GM23338 (cell line): ENCODE measurements around the gene FDXR. TPM values are rescaled to one million over a fixed set of nuclear protein-coding genes. Genes with fewer than 3 reads are reported as not detected.

Experiments used
- ATAC-seq: fragments of 200-7000 bp; cut with Tn5 transposase; 3 replicates; pipeline ENCODE4 v1.9.1; 2020
- DNase-seq: peaks from one replicate; pipeline ENCODE4 v3.0.0-alpha.2; 2015; ENCODE audit warnings: low spot score
- H2AFZ ChIP-seq: fragments of 200-600 bp; sonication (generic); 2 replicates; pipeline ENCODE4 v1.8.0; 2016; ENCODE audit warnings: antibody characterized with exemption, mild to moderate bottlenecking, moderate library complexity
- H3F3A ChIP-seq: fragments of 200-600 bp; sonication (generic); replicated peaks from 2 replicates; pipeline ENCODE4 v1.8.0; 2017; ENCODE audit warnings: antibody characterized with exemption, mixed run types, low read depth
- H3K27ac ChIP-seq: fragments of 200-600 bp; sonication (generic); 2 replicates; pipeline ENCODE4 v1.6.1; 2016; ENCODE audit warnings: low read depth
- H3K27me3 ChIP-seq: fragments of 200-600 bp; sonication (generic); 2 replicates; pipeline ENCODE4 v1.8.0; 2016; ENCODE audit warnings: mild to moderate bottlenecking, mixed run types, moderate library complexity; ENCODE audit not compliant: insufficient read depth
- H3K36me3 ChIP-seq: fragments of 200-600 bp; sonication (generic); 2 replicates; pipeline ENCODE4 v1.8.0; 2016; ENCODE audit warnings: mild to moderate bottlenecking; ENCODE audit not compliant: insufficient read depth
- H3K4me1 ChIP-seq: fragments of 200-600 bp; sonication (generic); 2 replicates; pipeline ENCODE4 v1.8.0; 2016; ENCODE audit warnings: mild to moderate bottlenecking, moderate library complexity; ENCODE audit not compliant: insufficient read depth
- H3K4me2 ChIP-seq: fragments of 200-600 bp; sonication (generic); 2 replicates; pipeline ENCODE4 v1.7.1; 2017; ENCODE audit warnings: mixed run types
- H3K4me3 ChIP-seq: fragments of 200-600 bp; sonication (generic); 2 replicates; pipeline ENCODE4 v1.6.1; 2016; ENCODE audit warnings: mixed run types
- H3K79me2 ChIP-seq: fragments of 200-600 bp; sonication (generic); replicated peaks from 2 replicates; pipeline ENCODE4 v1.8.0; 2017; ENCODE audit warnings: mild to moderate bottlenecking; ENCODE audit not compliant: insufficient read depth
- H3K9me2 ChIP-seq: fragments of 200-600 bp; sonication (generic); 2 replicates; pipeline ENCODE4 v1.8.0; 2017; ENCODE audit not compliant: insufficient read depth
- H4K20me1 ChIP-seq: fragments of 200-600 bp; sonication (generic); replicated peaks from 2 replicates; pipeline ENCODE4 v1.8.0; 2017; ENCODE audit warnings: mild to moderate bottlenecking; ENCODE audit not compliant: insufficient read depth
- H3K27ac Mint-ChIP-seq: 2 replicates; pipeline ENCODE4 v1.8.0; 2020; ENCODE audit warnings: inconsistent platforms, mild to moderate bottlenecking, moderate library complexity, mixed read lengths
- H3K27me3 Mint-ChIP-seq: 3 replicates; pipeline ENCODE4 v1.8.0; 2022; ENCODE audit warnings: low read depth, mild to moderate bottlenecking, moderate library complexity, mixed read lengths, inconsistent platforms; ENCODE audit not compliant: insufficient read depth, poor library complexity
- H3K36me3 Mint-ChIP-seq: 3 replicates; pipeline ENCODE4 v1.8.0; 2021; ENCODE audit warnings: low read depth, mild to moderate bottlenecking, inconsistent platforms, moderate library complexity, mixed read lengths
- H3K4me1 Mint-ChIP-seq: 3 replicates; pipeline ENCODE4 v1.8.0; 2020; ENCODE audit warnings: mild to moderate bottlenecking, inconsistent platforms, mixed read lengths
- H3K4me3 Mint-ChIP-seq: 3 replicates; pipeline ENCODE4 v1.8.0; 2021; ENCODE audit warnings: moderate library complexity, mild to moderate bottlenecking, inconsistent platforms, mixed read lengths
- H3K9me3 Mint-ChIP-seq: 3 replicates; pipeline ENCODE4 v1.8.0; 2020; ENCODE audit warnings: moderate library complexity, mild to moderate bottlenecking, inconsistent platforms, mixed read lengths
- CREB1 ChIP-seq: fragments of 250-450 bp; sonication (Bioruptor Pico); IDR thresholded peaks from 2 replicates; pipeline ENCODE4 v1.5.0; 2020; ENCODE audit warnings: low read depth, mild to moderate bottlenecking, moderate library complexity
- ETS1 ChIP-seq: IDR thresholded peaks from 2 replicates; pipeline ENCODE4 v1.6.1; 2016; ENCODE audit warnings: antibody characterized with exemption
- EZH2 ChIP-seq: fragments of 200-600 bp; sonication (generic); IDR thresholded peaks from one replicate; pipeline ENCODE4 v1.8.0; 2017; ENCODE audit warnings: antibody characterized with exemption, mild to moderate bottlenecking, low read depth; ENCODE audit not compliant: unreplicated experiment
- JUNB ChIP-seq: IDR thresholded peaks from one replicate; pipeline ENCODE4 v1.6.1; 2016; ENCODE audit warnings: antibody characterized with exemption; ENCODE audit not compliant: unreplicated experiment
- NANOG ChIP-seq: IDR thresholded peaks from 2 replicates; pipeline ENCODE4 v1.6.1; 2016; ENCODE audit warnings: antibody characterized with exemption, borderline replicate concordance
- POLR2AphosphoS5 ChIP-seq: IDR thresholded peaks from 2 replicates; pipeline ENCODE4 v1.6.1; 2016; ENCODE audit warnings: antibody characterized with exemption, low read depth
- STAT1 ChIP-seq: IDR thresholded peaks from one replicate; pipeline ENCODE4 v1.6.1; 2016; ENCODE audit warnings: antibody characterized with exemption; ENCODE audit not compliant: unreplicated experiment
- ZNF114 ChIP-seq: fragments of 250-450 bp; sonication (Bioruptor Pico); IDR thresholded peaks from 2 replicates; pipeline ENCODE4 v1.5.0; 2020; ENCODE audit warnings: mild to moderate bottlenecking, moderate library complexity
- ZNF331 ChIP-seq: fragments of 250-450 bp; sonication (Bioruptor Pico); IDR thresholded peaks from 2 replicates; pipeline ENCODE4 v1.5.0; 2020; ENCODE audit warnings: low read depth, mild to moderate bottlenecking, moderate library complexity
- ZNF462 ChIP-seq: fragments of 250-450 bp; sonication (Bioruptor Pico); IDR thresholded peaks from 2 replicates; pipeline ENCODE4 v1.5.0; 2020; ENCODE audit warnings: mild to moderate bottlenecking, moderate library complexity
- polyA plus RNA-seq: library from polyadenylated mRNA; unstranded; fragments of >200 nt; fragmentation: Nextera tagmentation; extraction: Ambion mirVana; gene quantifications from 2 replicates; pipeline ENCODE4 v1.2.1, GENCODE V29; 2016
- total RNA-seq: library from RNA; depleted of rRNA; stranded (reverse); fragments of >200 nt; shearing (Covaris generic); gene quantifications from 2 replicates; pipeline ENCODE4 v1.2.3, GENCODE V29; 2014
- TF ChIP-seq, protein P1 (sequence below), 2 experiments: fragments of 200-600 bp in 1 of 2; sonication (generic) in 1 of 2; conservative IDR thresholded peaks; 2 replicates each; pipeline versions ENCODE4 v1.5.1 to v1.6.1; 2016 to 2017; ENCODE audit warnings: antibody characterized with exemption in 2 of 2, low read depth in 2 of 2, mild to moderate bottlenecking in 2 of 2, moderate library complexity in 1 of 2

Gene FDXR
- total and polyA plus RNA-seq, 2 experiments from 2014 or later = 21.7 to 33.1 TPM

- TF ChIP-seq EZH2 = no peak
- no peak for TF ChIP-seq ZNF331
- TF ChIP-seq, protein P1, sequence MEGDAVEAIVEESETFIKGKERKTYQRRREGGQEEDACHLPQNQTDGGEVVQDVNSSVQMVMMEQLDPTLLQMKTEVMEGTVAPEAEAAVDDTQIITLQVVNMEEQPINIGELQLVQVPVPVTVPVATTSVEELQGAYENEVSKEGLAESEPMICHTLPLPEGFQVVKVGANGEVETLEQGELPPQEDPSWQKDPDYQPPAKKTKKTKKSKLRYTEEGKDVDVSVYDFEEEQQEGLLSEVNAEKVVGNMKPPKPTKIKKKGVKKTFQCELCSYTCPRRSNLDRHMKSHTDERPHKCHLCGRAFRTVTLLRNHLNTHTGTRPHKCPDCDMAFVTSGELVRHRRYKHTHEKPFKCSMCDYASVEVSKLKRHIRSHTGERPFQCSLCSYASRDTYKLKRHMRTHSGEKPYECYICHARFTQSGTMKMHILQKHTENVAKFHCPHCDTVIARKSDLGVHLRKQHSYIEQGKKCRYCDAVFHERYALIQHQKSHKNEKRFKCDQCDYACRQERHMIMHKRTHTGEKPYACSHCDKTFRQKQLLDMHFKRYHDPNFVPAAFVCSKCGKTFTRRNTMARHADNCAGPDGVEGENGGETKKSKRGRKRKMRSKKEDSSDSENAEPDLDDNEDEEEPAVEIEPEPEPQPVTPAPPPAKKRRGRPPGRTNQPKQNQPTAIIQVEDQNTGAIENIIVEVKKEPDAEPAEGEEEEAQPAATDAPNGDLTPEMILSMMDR (conservative IDR thresholded peaks at IDR 0.05; ENCODE audit: low read depth in 2 of 2) = no peak
- TF ChIP-seq NANOG = no peak
- no peak for TF ChIP-seq ETS1
- H3K9me3 Mint-ChIP-seq = no peaks in the 10 kb centered on the region
- H3K4me3 Mint-ChIP-seq = no peak overlapping the region
- H2AFZ ChIP-seq = no peak overlapping the region
- no peaks in the 10 kb centered on the region for H3K9me2 ChIP-seq
- no peaks in the 10 kb centered on the region for H3K36me3 ChIP-seq
- no peak overlapping the region for H3K27ac Mint-ChIP-seq
- ATAC-seq = no peak
- peaks cover 7% of the 10 kb centered on the region for H3K4me1 Mint-ChIP-seq
- H4K20me1 ChIP-seq = no peaks in the 10 kb centered on the region
- no peaks in the 10 kb centered on the region for H3K79me2 ChIP-seq
- H3K4me1 ChIP-seq = peaks cover 16% of the 10 kb centered on the region
- H3K36me3 Mint-ChIP-seq = no peaks in the 10 kb centered on the region
- H3K4me3 ChIP-seq = no peak overlapping the region
- peaks cover 54% of the 10 kb centered on the region for H3K27me3 Mint-ChIP-seq
- no peak for DNase-seq
- peaks cover 61% of the 10 kb centered on the region for H3K27me3 ChIP-seq
- no peak overlapping the region for H3K27ac ChIP-seq
- no peaks in the 10 kb centered on the region for H3F3A ChIP-seq
- H3K4me2 ChIP-seq = no peak overlapping the region
Observed at GRCh38 chr17:74921769-74922168, 49.0 kb upstream of the FDXR start.

DNA sequence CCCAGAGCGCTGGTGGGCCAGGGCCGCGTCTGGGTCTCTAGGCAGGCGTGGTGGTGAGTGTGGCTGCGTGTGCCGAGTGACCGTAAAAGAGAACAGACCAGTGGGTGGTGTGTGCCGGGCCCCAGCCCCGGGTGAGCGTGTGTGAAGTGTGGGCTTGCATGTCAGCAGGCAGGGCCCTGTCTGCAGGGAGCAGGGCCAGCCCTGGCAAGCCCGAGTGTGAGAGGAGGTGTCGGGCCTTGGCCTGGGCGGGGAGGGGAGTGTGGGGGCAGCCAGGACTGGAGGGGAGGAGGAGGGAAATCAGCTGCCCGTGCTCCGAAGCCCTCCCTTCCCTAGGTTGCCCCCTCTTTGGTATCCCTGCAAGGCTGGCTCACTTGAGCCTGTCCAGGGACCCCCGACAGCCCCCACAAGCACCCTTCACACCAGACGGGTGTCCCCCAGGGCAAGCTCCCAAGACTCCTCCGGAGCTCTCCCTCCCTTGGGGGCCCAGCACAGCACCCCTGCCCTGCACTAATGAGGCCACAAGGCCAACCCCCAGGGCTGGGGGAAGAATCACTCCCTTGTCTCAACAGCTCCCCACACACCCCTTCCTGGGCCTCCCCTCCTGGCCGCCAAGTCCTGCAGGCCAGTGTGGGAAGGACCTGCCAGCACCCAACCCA is 48.4 kb upstream of the FDXR start:
- peaks cover 7% of the 10 kb centered on the region for H3K4me1 Mint-ChIP-seq
- Histone ChIP-seq H4K20me1 (no peaks in the 10 kb centered on the region), H3K27ac (no peak overlapping the region), H3F3A (no peaks in the 10 kb centered on the region), H3K4me2 (peak overlapping the region; percentile 26; the same call in 1 of the 2 replicates), H3K4me1 (peaks cover 16% of the 10 kb centered on the region), H3K27me3 (peaks cover 55% of the 10 kb centered on the region), H3K9me2 (no peaks in the 10 kb centered on the region), H2AFZ (peak overlapping the region; percentile 47; the same call in 1 of the 2 replicates), H3K36me3 (no peaks in the 10 kb centered on the region), H3K4me3 (no peak overlapping the region), H3K79me2 (no peaks in the 10 kb centered on the region)
- no peaks in the 10 kb centered on the region for H3K9me3 Mint-ChIP-seq
- H3K36me3 Mint-ChIP-seq = no peaks in the 10 kb centered on the region
- H3K4me3 Mint-ChIP-seq = no peak overlapping the region; the same call in 2 of the 3 replicates
- no peak overlapping the region for H3K27ac Mint-ChIP-seq
- ATAC-seq (peak; percentile 2; the same call in 2 of the 3 replicates), DNase-seq (no peak)
- peaks cover 48% of the 10 kb centered on the region for H3K27me3 Mint-ChIP-seq
- TF ChIP-seq STAT1 = no peak
- TF ChIP-seq ZNF114 (CRISPR knock-in tag) = no peak
- no peak for TF ChIP-seq POLR2AphosphoS5
- TF ChIP-seq EZH2 = no peak
- no peak for TF ChIP-seq ZNF331
- TF ChIP-seq JUNB = no peak
- TF ChIP-seq ZNF462 (CRISPR knock-in tag) = no peak
- no peak for TF ChIP-seq CREB1 (CRISPR knock-in tag)
- no peak for TF ChIP-seq NANOG
- TF ChIP-seq ETS1 = no peak
